ENCODE measurements around the gene MTOR.
"Not testable (repeated sequence)": the region's sequence is repeated elsewhere in the genome, so short reads cannot be mapped to it uniquely, and the experiment has no call there.

The MTOR gene

DNA sequence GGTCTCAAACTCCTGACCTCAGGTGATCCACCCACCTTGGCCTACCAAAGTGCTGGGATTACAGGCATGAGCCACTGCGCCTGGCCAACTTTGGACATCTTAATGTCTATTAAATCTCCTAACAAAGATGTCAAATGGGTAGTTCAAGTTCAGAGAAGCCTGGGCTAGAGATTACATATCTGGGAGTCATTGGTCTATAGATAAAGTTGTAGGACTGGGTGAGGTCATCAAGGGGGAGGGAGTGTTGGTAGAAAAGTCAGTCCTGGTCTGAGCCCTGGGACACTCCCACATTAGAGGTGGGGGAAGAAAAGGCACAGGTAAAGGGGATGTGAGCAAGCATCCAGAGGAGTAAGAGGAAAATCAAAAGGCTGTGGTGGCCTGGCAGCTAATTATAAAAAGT lies 17.3 kb upstream of the MTOR start:
- DNase-seq, result no peak

DNA sequence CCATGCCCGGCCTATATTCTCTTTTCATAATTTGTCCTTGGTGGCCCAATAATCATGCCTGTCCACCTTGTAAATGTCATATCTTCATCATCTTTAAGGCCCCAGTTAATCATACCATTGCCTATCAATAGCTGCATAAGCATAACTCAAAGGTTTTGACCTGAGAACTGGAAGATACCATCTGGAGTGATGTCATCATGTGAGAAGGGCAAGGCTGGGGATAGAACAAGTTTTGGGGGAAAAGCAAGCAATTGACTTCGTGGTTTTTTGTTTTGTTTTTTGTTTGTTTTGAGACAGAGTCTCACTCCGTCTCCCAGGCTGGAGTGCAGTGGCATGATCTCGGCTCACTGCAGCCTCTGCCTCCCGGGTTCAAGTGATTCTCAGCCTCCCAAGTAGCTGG lies 16.8 kb upstream of the MTOR start:
- no peak for DNase-seq

DNA sequence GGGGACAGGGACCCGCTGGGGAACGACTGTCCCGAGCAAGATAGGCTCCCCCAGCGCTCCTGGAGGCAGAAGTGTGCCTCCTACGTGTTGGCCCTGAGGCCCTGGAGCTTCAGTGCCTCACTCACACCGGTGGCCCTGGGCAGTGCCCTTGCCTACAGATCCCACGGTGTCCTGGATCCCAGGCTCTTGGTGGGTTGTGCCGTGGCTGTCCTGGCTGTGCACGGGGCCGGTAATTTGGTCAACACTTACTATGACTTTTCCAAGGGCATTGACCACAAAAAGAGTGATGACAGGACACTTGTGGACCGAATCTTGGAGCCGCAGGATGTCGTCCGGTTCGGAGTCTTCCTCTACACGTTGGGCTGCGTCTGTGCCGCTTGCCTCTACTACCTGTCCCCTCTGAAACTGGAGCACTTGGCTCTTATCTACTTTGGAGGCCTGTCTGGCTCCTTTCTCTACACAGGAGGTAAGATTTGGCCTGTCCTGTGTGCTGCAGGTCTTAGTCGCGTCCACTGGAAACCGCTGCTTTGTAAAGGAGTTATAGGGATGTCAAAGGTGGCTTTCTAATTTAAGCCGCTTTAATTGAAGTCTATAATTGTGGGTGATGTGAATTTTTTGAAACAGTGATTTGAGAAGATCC lies 11.4 kb upstream of the MTOR start:
- DNase-seq, result no peak

DNA sequence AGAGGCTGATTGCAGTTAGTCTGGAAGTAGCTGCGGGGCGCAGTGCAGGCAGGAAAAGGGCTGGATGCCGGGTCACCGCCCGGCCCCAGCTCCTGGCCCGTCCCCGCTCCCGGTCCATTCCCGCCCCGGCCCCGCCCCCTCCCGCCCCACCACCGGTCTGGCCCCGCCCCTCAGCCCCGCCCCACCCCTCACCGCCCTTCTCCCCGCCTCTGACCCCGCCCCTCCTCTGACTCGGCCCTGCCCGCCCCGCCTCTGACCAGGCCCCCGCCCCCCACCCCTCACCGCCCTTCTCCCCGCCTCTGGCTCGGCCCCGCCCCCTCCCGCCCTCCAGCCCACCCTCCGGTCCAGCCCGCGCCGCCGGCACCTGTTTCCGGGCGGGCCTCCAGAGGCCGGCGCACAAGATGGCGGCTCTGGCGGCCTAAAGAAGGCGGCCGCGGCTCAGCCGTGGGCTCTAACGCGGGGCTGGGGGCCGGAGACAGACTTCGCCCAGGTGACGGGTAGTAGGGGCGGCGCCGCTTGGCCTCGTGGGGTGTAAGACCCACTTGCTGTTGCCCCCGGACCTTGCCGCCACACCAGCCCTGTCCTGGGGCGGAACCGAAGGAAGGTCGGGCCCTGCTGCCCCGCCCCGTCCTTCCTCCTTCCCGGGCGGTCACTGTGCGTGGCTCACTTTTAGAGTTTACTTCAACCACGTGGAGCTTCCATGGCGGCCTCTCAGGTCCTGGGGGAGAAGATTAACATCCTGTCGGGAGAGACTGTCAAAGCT lies 10.7 kb upstream of the MTOR start, which contains the start of gene UBIAD1:
Gene UBIAD1, plus strand, starts transcription at position 367 of the 763 bp plus-strand sequence. Its CDS starts 334 bp downstream, at position 701.
- peak; percentile 91 for DNase-seq

DNA sequence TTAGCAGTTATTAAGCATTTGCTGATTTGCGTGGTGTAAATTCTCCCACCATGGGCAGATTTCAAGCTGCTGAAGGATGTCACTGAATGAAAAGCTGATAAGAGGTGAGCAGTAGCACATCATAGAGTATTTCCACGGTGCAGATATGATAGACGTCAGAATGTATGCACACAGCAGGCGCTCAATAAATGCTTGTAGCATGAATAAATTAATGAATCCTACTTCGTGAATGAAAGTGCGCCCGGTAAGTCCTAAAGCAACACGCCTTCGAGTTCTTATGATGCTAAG lies 10.1 kb upstream of the MTOR start:
- no peak for DNase-seq

DNA sequence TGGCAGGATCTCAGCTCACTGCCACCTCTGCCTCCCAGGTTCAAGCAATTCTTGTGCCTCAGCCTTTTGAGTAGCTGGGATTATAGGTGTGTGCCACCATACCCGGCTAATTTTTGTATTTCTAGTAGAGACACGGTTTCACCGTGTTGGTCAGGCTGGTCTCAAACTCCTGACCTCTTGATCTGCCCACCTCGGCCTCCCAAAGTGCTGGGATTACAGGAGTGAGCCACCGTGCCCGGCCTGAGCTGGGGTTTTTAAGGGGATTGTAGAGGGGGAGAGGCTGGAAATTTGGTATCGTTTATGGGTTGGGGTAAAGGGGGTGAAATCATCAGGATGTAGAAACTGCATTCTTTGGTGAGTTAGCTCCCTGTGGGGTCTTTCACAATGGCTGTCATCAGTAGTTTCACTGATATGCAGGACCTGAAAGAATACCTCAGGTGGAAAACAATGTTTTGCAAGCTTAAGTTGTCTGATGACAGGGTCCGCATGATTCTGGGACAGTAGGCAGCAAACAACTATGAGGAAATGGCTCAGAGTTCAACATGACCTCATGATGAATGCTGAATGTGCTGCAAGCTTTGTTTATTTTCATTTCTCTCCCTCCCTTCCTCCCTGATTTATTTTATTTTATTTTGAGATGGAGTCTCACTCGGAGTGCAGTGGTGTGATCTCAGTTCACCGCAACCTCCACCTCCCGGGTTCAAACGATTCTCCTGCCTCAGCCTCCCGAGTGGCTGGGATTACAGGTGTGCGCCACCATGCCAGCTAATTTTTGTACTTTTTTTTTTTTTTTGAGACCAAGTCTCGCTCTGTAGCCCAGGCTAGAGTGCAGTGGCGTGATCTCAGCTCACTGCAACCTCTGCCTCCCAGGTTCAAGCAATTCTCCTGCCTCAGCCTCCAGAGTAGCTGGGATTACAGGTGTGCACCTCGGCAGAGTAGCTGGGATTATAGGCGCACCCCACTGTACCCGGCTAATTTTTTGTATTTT lies 5.3 kb upstream of the MTOR start:
- not testable (repeated sequence) for DNase-seq

DNA sequence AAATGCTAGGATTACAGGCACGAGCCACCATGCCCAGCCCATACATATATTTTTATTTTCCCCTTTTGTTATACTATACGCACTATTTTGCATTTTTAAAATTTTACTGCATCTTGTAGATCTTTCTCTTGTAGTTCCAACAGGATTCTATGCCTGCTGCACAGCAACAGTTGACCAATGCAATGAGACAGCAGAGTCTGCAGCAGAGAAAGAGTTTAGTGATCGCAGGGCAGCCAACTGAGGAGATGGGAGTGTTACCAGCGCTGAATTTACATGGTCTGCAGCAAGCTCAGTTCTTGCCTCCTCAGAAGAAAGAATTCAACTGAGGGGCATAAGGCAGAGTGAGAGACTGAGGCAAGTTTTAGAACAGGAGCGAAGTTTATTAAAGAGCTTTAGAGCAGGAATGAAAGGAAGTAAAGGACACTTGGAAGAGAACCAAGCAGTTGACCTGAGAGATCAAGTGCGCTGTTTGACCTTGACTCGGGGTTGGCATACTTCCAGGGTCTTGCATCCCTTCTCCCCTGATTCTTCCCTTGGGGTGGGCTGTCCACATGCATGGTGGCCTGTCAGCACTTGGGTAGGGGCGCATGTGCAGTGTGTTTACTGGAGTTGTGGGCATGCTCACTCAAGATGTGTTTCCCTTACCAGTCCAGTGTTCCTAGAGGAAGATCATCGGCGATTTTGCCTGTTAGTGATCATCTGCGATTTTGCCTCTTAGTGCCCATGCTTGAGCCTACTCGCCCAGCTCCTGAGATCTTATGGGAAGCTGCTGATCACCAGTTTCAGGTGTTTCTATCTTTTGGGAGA lies 4.1 kb upstream of the MTOR start:
- DNase-seq, result no peak

DNA sequence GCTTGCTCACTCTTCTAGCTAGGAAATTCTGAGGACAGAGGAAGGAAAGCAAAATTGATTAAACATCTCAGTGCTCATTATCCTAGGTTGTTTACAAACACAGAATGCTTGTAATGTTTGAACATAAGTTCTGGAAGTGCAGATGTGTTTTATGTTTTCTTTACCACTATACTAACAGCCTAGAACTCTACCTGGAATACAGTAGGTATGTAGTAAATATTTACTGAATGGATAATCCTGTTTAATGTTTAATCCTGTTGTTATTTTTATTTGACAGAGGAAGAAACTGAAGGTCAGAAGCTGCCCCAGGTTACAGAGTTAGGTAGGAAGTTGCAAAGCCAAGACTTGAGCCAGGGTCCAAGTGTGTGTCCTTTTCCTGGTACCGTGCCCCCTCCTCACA lies 6.1 kb downstream of the MTOR start:
- no peak for DNase-seq

DNA sequence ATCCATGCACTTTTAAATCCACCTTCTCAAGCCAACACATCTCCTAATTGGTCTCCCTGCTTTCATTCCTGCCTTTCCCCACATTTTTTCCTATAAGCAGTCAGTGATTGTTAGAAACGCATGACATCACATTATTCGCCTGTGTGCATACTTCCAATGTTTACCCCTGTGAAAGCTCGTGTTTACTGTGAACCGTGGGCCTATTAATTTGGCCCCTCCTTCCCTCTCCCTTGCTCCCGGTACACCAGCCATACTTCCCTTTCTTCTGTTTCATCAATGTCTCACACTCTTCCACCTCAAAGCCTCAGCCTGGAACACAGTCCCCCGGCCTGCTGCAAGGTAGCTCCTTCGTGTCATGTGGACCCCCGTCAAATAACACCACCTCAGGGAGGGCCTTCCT lies 9.1 kb downstream of the MTOR start:
- DNase-seq, result no peak

DNA sequence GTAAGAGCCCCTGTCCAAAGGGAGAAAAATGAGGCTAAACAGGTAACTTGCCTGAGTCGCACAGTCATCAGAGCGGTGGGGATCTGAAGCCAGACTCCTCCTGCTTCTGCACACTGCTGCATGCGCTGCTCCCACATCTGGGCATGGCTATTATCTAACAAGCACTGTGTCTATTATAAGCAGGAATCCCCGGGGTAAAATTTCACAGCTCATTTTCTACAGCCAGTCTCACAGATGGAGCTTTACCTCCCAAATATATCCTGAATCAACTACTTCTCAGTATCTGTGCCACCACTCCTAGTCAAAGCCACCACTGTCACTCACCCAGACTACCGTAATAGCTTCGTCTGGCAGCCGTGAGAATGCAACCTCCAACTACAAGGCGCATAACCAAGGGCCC lies 9.8 kb downstream of the MTOR start:
- no peak for DNase-seq

DNA sequence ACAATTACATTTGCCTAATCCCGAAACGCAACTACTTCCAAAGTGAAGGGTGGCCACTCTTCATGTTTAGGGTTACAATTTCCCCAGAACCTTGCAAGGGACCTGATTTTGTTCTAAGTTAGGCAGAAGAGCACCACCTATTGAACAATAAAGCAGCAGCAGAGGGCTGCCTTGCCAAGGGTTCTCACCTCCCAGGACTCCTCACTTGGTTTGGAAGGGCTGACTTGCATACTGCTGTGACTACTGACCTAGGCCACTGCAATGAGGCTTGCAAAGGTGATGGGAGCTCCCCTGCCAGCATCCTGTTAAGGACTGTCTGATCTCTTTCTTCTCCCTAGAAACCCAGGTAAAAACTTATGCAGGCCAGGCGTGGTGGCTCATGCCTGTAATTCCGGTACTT lies 14.2 kb downstream of the MTOR start:
- DNase-seq, result no peak

DNA sequence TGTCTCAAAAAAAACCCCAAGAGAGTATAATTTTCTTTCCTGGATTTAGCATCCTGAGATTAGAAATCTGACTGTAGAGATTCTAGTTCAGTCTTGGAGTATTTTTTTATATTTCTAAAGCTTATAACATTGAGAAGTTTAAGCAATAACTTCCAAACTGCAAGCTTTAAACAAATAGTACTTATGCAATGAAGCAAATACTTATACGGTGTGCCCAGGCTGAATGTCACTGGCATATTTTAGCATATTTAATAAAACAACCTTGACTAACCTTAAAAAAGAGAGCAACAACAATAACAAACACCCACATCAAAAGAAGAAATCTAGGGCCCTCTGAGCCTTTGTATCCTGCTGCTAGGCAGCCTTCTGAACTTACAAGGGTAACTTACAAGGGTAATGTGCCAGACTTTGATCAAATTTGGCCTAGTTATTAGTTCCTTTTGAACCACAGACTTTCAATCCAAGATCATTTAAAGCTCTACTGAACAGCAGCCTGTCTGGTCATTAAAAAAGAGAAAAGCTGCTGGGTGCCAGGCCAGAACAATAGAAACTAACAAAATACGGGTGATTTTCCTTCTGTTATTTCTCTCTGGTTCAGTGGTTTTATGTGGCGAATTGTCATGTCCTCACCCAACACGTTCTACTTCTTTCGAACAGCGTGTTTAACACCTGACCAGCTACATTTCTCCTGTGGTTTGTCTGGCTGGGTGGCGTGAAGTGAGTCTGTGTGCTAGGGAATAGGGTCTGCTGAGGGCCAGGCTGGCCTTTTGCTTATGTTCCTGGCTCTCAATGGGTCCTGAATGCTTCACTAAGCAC lies 16.2 kb downstream of the MTOR start:
- DNase-seq, result no peak

DNA sequence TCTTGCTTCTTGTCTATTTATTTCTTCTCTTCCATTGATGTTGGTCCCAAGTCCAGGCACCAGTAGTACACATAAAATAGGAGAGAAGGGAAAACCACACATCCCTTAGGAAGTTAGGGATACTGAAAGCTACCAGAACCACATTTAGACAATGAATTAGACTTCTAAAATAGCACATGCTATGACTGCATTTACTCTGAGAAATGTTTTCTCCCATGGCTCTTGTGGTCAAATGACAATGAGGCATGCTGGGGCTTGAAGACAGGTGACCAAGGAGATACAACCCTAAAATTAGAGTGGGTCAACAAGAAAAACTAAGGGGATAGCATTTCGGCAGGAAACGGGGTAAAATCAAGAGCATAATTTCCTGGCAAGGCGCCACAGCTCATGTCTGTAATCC lies 17.1 kb downstream of the MTOR start:
- DNase-seq, result no peak

DNA sequence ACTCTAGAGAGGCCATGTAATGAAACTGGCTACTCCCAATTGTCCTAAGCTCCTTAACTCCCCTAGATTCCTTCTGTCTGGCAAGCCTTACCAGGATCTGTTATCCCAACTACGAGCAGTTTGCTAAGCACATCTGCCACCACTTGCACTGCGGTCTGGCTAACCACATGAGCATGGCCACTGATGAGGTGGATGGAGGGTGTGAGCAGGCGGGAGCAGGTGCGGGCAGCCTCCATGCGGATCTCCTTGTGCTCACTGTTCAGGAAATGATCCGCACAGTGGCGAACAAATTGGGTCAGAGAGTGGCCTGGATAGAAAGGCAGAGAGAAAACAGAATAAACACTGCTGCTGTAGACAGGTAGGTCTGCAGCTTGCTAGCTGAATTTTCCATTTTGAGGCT lies 24.0 kb downstream of the MTOR start:
- DNase-seq, result no peak

DNA sequence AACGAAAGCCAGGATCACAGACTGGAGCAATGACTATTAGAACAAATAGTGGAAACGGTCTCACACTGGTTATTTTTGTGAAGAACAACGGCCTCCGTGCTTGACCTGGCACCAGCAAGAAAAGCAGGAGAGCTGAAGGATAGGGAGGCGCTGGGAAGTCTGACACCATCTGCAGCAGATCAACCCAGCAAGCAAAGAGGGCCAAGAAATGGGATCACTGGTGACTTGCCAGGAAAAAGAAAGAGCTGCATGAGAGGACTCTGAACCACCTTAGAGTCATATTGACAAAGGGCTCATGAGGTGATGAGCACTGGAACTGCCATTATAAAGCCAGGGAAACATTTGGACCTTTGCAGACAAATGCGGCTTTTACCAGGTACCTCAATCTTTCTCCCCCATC lies 25.0 kb downstream of the MTOR start:
- no peak for DNase-seq

DNA sequence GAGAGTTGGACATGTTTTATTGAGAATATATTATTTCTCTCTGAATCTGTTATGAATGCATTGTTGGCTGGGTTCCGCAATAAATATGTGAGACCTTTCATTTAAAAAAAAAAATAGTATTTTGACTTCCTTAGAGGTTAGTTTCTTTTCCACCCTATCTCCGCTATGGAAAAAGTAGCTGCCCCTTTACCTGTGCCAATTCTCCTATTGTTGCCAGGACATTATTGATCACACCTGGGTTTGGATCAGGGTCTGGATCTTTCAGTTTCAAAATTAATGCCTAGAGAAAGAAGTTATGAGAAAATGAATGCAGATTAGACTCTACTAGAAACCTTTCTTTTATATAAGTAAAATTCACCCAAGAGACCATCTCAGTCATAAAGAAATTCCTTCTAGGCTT lies 29.1 kb downstream of the MTOR start:
- no peak for DNase-seq

DNA sequence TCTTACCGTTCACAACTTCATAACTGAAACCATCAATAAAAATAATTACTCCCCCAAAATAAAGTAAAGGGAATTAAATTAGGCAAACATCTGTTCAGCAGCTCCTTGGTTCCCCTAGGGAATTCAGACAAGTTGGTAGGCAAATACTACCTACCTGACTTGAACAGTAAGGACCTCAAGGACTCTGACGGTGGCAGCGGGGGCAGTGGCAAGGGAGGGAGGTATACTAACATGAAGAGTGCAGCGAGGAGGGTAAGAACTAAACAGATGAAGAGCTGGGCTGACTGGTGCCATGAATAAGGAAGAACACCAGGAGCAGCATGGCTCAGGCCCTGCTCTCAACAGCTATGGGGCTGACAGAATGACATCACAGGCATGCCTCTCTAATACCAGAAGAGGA lies 33.1 kb downstream of the MTOR start:
- DNase-seq, result no peak

DNA sequence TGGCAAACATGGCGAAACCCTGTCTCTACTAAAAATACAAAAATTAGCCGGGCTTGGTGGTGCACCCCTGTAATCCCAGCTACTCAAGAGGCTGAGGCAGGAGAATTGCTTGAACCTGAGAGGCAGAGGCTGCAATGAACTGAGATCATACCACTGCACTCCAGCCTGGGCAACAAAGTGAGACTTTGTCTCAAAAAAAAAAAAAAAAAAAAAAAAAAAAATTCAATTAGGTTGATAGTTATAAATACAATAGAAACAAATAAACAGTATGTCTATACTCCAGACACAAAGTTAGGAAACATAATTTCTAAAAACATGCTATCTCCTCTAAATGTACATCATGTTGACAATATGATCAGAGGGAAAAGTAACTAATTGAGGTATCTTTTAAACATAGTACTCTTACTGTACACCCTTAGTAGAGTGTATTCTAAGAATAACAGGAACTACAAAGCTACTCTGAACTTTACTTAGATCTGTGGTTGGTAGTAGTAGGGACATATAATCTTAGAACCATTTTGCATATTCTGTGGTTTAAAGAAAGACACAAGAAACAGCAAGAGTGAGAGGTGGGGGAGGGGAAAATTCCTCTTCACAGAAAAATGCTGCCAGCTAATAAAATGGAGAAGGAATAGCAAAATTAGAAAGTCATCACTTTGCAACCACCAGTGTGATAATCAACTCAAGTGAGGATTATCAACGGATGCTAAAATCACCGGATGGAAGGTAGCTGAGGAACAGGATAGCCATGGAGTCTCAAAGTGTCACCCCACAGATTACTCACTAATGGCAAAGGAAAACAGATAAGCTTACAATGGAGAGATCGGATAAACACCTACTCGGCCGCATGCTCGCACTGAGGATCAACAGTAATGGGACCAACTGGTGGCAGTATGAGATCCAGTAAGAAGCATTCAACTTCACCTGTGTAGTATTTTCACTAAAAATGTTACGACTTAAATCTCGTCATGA lies 35.0 kb downstream of the MTOR start:
- DNase-seq, result no peak

DNA sequence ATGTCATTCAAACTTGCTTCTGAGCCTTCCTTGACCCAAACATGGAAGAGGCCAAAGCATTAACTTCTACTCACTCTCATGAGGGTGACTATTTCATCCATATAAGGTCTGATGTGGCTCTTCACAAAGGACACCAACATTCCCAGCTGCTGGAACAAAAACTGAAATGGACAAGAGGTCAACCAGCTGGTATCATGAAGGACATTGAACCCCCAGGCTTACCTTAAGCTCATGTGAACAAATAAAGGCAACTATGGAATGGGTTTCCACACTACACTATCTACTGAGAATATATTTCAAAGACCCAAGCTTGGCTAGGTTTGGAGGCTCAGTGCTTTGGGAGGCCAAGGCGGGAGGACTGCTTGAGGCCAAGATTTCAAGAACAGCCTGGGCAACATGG lies 46.3 kb downstream of the MTOR start:
- DNase-seq, result no peak

DNA sequence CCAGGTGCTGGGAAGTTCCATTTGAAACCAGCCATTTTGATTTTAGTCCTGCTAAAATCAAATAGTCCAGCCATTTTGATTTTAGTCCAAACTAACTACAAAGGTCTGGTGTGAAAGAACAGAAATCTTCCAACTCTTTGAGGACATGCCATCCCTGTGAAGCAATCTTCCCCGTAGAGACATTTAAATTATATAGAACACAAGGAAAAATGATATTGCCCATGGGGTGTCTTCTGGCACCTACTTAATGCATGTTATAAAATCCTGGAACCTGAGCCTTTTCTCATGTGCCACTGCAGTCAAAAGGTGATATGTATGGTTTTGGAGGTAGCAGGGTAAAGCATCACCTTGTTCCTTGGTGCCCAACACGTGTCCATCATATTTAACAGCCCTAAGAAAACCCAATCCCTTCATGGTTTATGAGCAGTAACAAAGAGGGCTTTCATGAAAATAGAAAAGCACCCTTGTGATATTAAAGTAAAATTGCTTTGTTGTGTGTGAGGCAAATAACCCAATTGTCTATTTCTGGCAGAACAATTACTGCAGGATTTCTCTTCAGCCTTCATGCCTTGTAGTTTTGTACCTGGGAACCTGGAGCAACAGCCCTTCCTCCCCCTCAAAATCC lies 46.9 kb downstream of the MTOR start:
- no peak for DNase-seq
